Measurements from ENCODE around the gene CHRNA5.

GRCh38 chr15:78616506-78616905 is 51.2 kb downstream of the CHRNA5 start:
- no peak for TF ChIP-seq CTCF (IDR thresholded peaks at IDR 0.05)
- TF ChIP-seq ZFX (IDR thresholded peaks at IDR 0.05; ENCODE audit: borderline replicate concordance), result no peak

Measured in 22Rv1 (cell line).